Activated naive CD4-positive, alpha-beta T cell treated with anti-CD3 and anti-CD28 coated beads, Interleukin-2, amount 50 U/mL, for 24 hours (primary cell): Measurements from ENCODE around the gene ARHGAP18.
A peak's percentile ranks its signal among the peaks of the same experiment; 100 is the strongest.

Experiments used
- H3K27ac Mint-ChIP-seq: one replicate; pipeline ENCODE4 v1.8.0; 2021; ENCODE audit warnings: mild to moderate bottlenecking, mixed read lengths
- H3K27me3 Mint-ChIP-seq: one replicate; pipeline ENCODE4 v1.8.0; 2021; ENCODE audit warnings: mixed read lengths
- H3K36me3 Mint-ChIP-seq: one replicate; pipeline ENCODE4 v1.8.0; 2021; ENCODE audit warnings: mixed read lengths
- H3K4me1 Mint-ChIP-seq: one replicate; pipeline ENCODE4 v1.8.0; 2021; ENCODE audit warnings: mixed read lengths
- H3K4me3 Mint-ChIP-seq: one replicate; pipeline ENCODE4 v1.8.0; 2021; ENCODE audit warnings: mild to moderate bottlenecking, mixed read lengths
- H3K9me3 Mint-ChIP-seq: one replicate; pipeline ENCODE4 v1.8.0; 2021; ENCODE audit warnings: mixed read lengths

Gene ARHGAP18

DNA sequence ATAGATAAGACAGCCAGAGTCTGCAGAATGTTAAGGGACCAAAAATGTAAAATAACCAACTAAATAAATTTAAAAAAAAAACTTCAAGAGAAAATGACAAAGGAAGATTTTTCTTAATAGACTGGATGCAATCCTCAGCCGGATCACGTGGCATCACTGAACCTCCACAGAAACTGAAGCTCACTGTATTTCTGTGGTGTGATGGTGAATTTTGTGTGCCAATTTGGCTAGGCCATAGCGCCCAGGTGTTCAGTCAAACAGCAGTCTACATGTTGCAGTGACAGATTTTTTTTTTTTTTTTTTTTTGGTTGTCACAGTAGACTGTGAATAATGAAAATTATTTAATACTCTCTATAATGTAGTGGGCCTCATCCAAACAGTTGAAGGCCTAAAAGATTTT is 95.5 kb downstream of the ARHGAP18 start:
- Mint-ChIP-seq H3K36me3 (no peaks in the 10 kb centered on the region), H3K4me3 (no peak overlapping the region), H3K27me3 (no peaks in the 10 kb centered on the region), H3K27ac (no peak overlapping the region), H3K4me1 (no peaks in the 10 kb centered on the region), H3K9me3 (no peaks in the 10 kb centered on the region)

GRCh38 chr6:129612440-129612839 is 97.5 kb downstream of the ARHGAP18 start:
- Mint-ChIP-seq H3K27ac (no peak overlapping the region), H3K4me3 (no peak overlapping the region), H3K36me3 (no peaks in the 10 kb centered on the region), H3K27me3 (no peaks in the 10 kb centered on the region), H3K9me3 (no peaks in the 10 kb centered on the region), H3K4me1 (no peaks in the 10 kb centered on the region)

DNA sequence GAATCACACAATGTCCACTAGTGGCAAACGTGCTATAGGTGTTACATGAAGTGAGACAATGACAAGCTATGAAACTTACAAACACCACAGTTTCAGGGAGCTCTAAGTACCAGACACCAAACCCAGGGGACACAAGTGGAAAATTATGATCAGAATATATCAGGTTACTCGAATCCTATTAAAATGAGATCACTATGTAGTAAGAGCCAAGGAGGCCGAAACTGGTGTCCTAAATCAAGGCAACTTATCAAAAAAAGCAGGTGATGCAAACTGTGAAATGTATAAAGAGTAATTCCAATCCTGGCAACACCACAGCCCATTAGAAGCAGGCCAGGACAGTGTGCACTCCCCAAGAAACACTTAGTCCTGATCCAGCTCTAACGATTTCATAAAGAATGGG is 100.3 kb downstream of the ARHGAP18 start:
- Mint-ChIP-seq H3K27ac (no peak overlapping the region), H3K4me1 (no peaks in the 10 kb centered on the region), H3K4me3 (no peak overlapping the region), H3K9me3 (no peaks in the 10 kb centered on the region), H3K36me3 (peaks cover 3% of the 10 kb centered on the region), H3K27me3 (no peaks in the 10 kb centered on the region)

DNA sequence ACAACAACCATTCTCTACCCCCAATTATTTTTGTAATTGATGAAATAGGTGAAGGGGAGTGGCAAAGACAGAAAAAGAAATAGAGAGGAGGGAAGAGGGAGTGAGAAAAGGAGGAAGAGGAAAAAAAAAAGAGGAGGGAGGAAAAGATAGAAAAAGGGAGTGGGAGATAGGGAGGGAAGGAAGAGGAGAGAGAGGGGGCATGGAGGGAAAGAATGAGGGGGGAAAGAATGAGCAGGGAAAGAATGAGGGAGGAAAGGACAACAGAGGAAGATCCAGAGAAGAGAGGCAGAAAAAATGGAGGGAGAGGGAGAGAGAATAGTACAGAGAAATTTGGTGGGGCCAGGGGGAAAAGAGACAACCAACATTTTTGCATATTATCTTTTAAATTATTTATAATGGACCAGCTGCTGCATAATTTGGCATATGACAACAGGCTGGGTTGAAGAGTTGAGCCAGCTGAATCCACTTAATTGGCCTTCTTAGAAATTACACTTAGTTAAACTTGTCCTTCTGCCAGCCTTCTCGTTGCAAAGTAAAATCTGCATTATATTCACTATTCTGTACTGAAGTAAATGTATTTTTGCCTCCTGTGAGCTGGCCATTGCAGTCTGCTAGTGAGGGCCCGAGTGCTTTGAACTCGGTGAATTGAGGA is 101.0 kb downstream of the ARHGAP18 start:
- H3K27ac Mint-ChIP-seq, result peak overlapping the region; percentile 14
- H3K27me3 Mint-ChIP-seq, result no peaks in the 10 kb centered on the region
- peaks cover 3% of the 10 kb centered on the region for H3K36me3 Mint-ChIP-seq
- no peaks in the 10 kb centered on the region for H3K9me3 Mint-ChIP-seq
- H3K4me1 Mint-ChIP-seq, result no peaks in the 10 kb centered on the region
- H3K4me3 Mint-ChIP-seq, result no peak overlapping the region

DNA sequence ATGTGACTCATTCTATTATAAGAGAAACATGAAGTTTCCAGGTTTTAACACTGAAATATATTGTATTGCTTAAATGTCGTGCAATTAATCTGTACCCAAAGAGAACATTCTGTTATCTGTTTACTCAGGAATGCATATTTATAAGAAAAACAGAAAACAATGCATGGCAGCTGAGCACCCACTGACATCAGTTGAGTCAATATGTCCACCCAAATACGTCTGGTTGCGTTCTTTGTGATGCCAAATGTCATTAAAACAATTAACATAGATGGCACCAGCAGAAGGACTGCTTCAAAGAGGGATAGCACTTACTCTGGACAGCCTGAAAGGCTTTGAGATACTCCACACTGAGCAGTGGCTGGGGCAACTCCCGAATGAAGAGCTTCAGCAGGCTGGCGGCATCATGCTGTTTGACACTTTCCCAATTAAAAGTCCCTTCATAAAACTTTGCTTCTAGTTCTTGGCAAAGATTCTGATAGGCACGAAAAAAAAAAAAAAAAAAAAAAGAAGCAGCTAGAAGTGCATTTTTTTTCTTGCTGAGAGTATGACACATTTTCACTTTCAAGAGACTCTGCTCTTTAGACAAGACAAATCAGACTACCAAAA is 102.3 kb downstream of the ARHGAP18 start:
- no peaks in the 10 kb centered on the region for H3K9me3 Mint-ChIP-seq
- H3K27me3 Mint-ChIP-seq, result no peaks in the 10 kb centered on the region
- no peak overlapping the region for H3K4me3 Mint-ChIP-seq
- H3K36me3 Mint-ChIP-seq, result peaks cover 3% of the 10 kb centered on the region
- no peaks in the 10 kb centered on the region for H3K4me1 Mint-ChIP-seq
- no peak overlapping the region for H3K27ac Mint-ChIP-seq

- Mint-ChIP-seq H3K27ac (no peak overlapping the region), H3K36me3 (peaks cover 3% of the 10 kb centered on the region), H3K27me3 (no peaks in the 10 kb centered on the region), H3K4me3 (no peak overlapping the region), H3K4me1 (no peaks in the 10 kb centered on the region), H3K9me3 (no peaks in the 10 kb centered on the region)
Observed at GRCh38 chr6:129606664-129607063, 103.3 kb downstream of the ARHGAP18 start.

DNA sequence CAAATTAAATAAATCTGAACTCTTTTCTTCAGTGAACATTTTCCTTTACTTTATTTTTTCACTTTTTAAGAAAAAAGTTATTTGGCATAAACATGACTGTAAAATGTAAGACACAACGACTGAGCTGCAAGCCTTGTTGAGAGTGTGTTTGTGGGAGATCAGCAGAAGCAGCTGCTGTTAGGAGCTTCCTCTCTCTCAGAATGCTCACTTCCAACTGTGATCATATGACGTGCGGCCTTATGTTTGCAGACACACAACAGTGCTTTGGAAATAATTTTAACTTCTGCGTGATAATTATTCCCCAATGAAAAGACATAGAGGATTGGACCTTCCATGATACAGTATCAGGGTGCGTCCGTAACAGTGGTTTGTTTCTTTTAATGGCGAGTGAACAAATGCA is 104.0 kb downstream of the ARHGAP18 start:
- no peak overlapping the region for H3K4me3 Mint-ChIP-seq
- H3K27ac Mint-ChIP-seq, result no peak overlapping the region
- H3K36me3 Mint-ChIP-seq, result peaks cover 3% of the 10 kb centered on the region
- no peaks in the 10 kb centered on the region for H3K4me1 Mint-ChIP-seq
- H3K27me3 Mint-ChIP-seq, result no peaks in the 10 kb centered on the region
- no peaks in the 10 kb centered on the region for H3K9me3 Mint-ChIP-seq

DNA sequence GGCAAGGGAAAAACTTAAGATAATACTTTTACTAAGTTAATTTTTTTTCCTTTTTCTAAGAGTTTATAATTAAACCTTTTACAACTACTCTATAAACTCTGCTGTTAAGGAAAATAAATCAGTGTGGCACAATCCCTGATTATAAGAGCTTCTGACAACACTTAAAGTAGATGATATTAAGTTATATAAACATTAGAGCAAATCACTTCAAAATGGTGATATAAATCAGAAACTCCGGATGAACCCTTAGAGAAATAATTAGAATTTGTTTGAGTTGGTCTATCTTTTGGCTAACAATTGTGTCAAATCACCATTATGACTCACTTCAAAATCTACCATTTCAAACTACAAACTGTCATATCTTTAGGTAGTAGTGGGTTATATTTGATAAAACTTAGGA is 104.9 kb downstream of the ARHGAP18 start:
- Mint-ChIP-seq H3K36me3 (peaks cover 3% of the 10 kb centered on the region), H3K9me3 (no peaks in the 10 kb centered on the region), H3K4me3 (no peak overlapping the region), H3K27me3 (no peaks in the 10 kb centered on the region), H3K4me1 (no peaks in the 10 kb centered on the region), H3K27ac (no peak overlapping the region)

DNA sequence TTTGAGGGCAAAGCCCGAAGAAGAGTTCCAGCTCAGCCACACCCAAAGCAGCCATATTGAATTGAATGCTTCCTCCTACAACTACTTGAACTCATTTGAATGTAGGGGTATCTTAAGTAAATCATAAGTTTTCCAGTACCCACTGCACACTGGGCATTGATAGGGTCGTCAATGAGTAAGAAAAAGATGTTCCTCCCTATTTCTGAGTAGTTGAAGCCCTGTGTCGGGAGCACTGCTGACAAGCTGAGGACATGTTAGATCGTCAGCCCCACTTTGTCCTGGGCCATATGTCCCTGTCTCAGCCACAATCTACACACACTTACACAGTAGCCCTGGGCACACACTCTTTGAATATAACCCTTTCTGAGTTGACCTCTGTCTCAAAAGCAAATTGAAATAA is 105.7 kb downstream of the ARHGAP18 start:
- no peak overlapping the region for H3K27ac Mint-ChIP-seq
- H3K36me3 Mint-ChIP-seq, result peaks cover 3% of the 10 kb centered on the region
- no peaks in the 10 kb centered on the region for H3K9me3 Mint-ChIP-seq
- H3K27me3 Mint-ChIP-seq, result no peaks in the 10 kb centered on the region
- H3K4me1 Mint-ChIP-seq, result no peaks in the 10 kb centered on the region
- H3K4me3 Mint-ChIP-seq, result no peak overlapping the region

DNA sequence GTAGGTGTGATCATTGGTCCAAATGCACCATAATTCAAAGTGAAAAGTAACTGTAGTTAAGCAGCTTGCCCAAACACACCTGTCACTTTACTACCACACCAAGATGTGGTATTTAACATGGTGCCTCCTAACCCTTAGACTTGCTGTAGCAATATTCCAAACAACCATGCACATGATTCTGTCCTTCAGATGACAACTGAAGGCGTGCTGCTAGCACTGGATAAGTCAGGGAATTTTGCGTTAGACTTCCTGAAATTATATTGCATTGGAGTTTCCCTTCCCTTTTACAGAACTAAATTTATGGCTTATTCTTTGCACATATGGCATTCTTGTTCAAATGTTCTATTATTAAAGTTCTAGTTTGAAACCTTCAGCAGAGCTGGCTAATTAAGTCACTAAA is 106.2 kb downstream of the ARHGAP18 start:
- Mint-ChIP-seq H3K4me3 (no peak overlapping the region), H3K36me3 (peaks cover 3% of the 10 kb centered on the region), H3K27ac (no peak overlapping the region), H3K9me3 (no peaks in the 10 kb centered on the region), H3K4me1 (no peaks in the 10 kb centered on the region), H3K27me3 (no peaks in the 10 kb centered on the region)

DNA sequence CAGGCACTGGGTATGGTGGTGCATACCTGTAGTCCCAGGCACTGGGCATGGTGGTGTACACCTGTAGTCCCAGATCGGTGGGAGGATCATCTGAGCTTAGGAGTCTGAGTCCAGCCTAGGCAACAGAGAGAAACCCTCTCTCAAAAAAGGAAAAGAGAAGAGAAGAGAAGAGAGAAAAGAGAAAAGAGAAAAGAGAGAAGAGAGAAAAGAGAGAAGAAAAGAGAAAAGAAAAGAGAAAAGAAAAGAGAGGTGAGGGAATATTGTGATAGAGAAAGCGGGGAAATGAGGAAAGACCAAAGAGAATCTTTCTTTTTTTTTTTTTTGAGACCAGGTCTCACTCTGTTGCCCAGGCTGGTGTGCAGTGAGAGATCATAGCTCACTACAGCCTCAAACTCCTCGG is 108.7 kb downstream of the ARHGAP18 start:
- Mint-ChIP-seq H3K27me3 (no peaks in the 10 kb centered on the region), H3K4me3 (no peak overlapping the region), H3K27ac (no peak overlapping the region), H3K4me1 (no peaks in the 10 kb centered on the region), H3K9me3 (no peaks in the 10 kb centered on the region), H3K36me3 (no peaks in the 10 kb centered on the region)

GRCh38 chr6:129599467-129599866 is 110.5 kb downstream of the ARHGAP18 start:
- Mint-ChIP-seq H3K27me3 (no peaks in the 10 kb centered on the region), H3K27ac (no peak overlapping the region), H3K4me3 (no peak overlapping the region), H3K36me3 (no peaks in the 10 kb centered on the region), H3K9me3 (no peaks in the 10 kb centered on the region), H3K4me1 (no peaks in the 10 kb centered on the region)

DNA sequence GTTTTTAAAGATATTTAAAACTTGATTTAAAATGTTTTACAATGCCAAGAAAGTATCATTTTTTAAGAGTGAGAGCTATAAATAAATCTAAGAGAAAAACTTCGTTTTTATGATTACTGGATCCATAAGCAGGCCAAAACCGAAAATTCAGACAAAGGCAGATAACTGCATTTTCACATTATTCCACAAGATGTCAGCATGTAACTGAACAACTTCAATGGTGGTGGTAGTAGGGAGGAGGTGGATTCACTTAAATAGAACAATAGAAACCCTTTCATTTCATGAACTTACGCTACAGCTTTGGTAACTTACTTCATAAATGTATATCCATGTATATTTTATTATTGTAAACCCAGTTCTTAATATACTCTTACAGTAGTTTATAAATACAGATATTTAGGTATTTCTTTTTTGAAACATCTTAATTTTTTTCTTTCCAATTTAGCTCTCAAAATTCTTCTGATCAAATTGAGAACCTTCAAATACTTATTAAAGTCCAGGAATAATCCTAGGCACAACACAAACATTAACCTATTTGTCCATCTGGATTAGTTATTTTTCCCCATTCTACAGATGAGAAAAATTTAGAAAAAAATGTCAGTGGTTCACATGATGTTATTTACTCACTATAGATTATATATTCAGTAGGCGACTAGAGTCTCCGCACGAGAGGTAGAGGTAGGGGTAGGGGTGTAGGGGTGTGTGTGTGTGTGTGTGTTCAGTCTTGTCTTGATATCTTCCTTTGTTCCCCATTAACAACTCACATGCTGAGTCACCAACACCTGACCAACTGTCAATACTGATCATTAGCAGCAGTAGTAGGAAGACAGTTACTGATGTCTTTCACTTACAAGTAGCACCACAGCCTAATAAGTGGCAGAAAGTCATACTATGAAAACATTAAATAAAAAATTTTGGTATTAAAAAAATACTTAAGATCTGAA is 111.5 kb downstream of the ARHGAP18 start:
- Mint-ChIP-seq H3K4me3 (no peak overlapping the region), H3K4me1 (no peaks in the 10 kb centered on the region)

DNA sequence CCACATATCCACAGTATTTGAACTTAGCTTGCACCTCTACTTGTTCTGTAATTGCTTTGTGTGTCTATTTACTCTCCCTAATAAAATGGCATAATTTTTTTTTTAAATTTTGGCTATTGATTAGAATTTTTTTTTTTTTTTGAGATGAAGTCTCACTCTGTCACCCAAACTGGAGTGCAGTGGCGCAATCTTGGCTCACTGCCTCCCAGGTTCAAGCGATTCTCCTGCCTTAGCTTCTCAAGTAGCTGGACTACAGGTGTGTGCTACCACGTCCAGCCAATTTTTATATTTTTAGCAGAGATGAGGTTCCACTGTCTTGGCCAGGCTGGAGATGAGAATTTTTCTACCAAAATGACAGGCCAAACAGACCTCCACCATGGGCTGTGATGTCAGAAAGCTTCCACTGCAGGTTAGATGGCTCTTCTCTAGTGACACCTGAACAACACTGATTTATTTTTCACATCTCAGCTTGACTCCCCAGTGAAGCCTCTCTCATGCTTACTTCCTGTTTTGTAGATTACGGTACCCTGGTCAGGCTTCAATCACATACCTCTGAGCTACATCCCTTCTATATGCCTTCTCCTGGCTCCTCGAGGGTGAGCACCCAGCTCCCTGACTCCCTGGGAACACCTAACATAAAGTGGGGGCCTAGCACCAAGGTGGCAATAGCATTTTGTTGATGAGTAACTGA is 112.8 kb downstream of the ARHGAP18 start:
- H3K27me3 Mint-ChIP-seq, result no peaks in the 10 kb centered on the region
- no peaks in the 10 kb centered on the region for H3K9me3 Mint-ChIP-seq
- peaks cover 5% of the 10 kb centered on the region for H3K4me1 Mint-ChIP-seq
- H3K27ac Mint-ChIP-seq, result no peak overlapping the region
- H3K36me3 Mint-ChIP-seq, result no peaks in the 10 kb centered on the region
- H3K4me3 Mint-ChIP-seq, result no peak overlapping the region

More for the DNA sequence above, 111.5 kb downstream of the ARHGAP18 start:
- Mint-ChIP-seq H3K27me3 (no peaks in the 10 kb centered on the region), H3K9me3 (no peaks in the 10 kb centered on the region), H3K36me3 (no peaks in the 10 kb centered on the region), H3K27ac (no peak overlapping the region)

DNA sequence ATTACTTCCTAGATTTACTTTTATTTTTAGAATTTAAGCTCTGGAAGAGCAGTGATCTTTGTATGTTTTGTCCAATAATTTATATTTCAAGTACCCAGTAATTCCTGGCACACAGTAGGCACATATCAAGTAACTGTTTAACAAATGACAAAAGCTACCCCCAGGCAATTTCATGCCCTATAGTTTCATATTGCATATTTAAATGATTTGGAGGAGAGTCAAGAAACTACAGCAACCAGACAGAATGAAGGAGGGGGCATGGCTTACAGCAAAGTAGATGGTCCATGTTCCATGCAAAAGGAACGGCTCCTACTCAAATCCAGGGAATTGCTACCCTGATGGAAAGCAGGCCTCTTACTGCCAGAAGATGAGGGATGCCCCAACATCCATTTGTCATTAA is 113.5 kb downstream of the ARHGAP18 start:
- Mint-ChIP-seq H3K27ac (no peak overlapping the region), H3K27me3 (no peaks in the 10 kb centered on the region), H3K36me3 (no peaks in the 10 kb centered on the region), H3K4me3 (no peak overlapping the region), H3K9me3 (no peaks in the 10 kb centered on the region), H3K4me1 (peaks cover 5% of the 10 kb centered on the region)

GRCh38 chr6:129593233-129593564 is 116.8 kb downstream of the ARHGAP18 start:
- Mint-ChIP-seq H3K9me3 (no peaks in the 10 kb centered on the region), H3K4me3 (no peak overlapping the region), H3K36me3 (no peaks in the 10 kb centered on the region), H3K27ac (no peak overlapping the region), H3K27me3 (no peaks in the 10 kb centered on the region), H3K4me1 (peaks cover 5% of the 10 kb centered on the region)
